PFSK-1 (cell line): ENCODE results near the gene AOC2.

Experiments
- FOXP2 ChIP-seq: optimal IDR thresholded peaks from 2 replicates; pipeline ENCODE3; 2011; ENCODE audit warnings: borderline replicate concordance, control low read depth, inconsistent platforms; ENCODE audit not compliant: insufficient read depth; ENCODE audit errors: extremely low read length, extremely low read depth
- POLR2AphosphoS5 ChIP-seq: IDR thresholded peaks from 2 replicates; pipeline ENCODE4 v1.6.1; 2012; ENCODE audit warnings: low read depth, mild to moderate bottlenecking, control low read depth, low read length, moderate library complexity
- SIN3A ChIP-seq: IDR thresholded peaks from 2 replicates; pipeline ENCODE4 v1.6.1; 2012; ENCODE audit warnings: mild to moderate bottlenecking, low read length, moderate library complexity, borderline replicate concordance; ENCODE audit not compliant: insufficient read depth
- TAF1 ChIP-seq: IDR thresholded peaks from 2 replicates; pipeline ENCODE4 v1.6.1; 2012; ENCODE audit warnings: low read length, control low read depth, borderline replicate concordance; ENCODE audit not compliant: insufficient read depth
- TF ChIP-seq, protein P1 (sequence below), 2 experiments: IDR thresholded peaks; 2 replicates each; pipeline versions ENCODE4 v1.6.1 to v1.8.0; 2011 to 2012; ENCODE audit warnings: low read depth in 2 of 2, low read length in 2 of 2, control low read depth in 1 of 2, inconsistent platforms in 1 of 2, mild to moderate bottlenecking in 1 of 2, moderate library complexity in 1 of 2; ENCODE audit not compliant: insufficient read depth in 1 of 2

AOC2 gene

DNA sequence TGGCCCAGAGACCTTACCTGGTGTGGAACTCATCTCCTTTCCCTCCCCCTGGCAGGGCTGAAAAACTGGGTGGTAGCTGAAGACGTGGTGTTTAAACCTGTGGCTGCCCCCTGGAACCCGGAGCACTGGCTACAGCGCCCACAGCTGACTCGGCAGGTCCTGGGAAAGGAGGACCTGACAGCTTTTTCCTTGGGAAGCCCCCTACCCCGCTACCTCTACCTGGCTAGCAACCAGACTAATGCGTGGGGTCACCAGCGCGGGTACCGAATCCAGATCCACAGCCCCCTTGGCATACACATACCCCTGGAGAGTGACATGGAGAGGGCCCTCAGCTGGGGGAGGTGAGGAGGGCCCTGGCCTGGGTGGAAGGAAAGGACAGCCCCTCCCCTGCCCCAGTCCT lies 4.7 kb downstream of the AOC2 start:
- no peak for TF ChIP-seq FOXP2
- TF ChIP-seq SIN3A, result no peak
- TF ChIP-seq, protein P1, sequence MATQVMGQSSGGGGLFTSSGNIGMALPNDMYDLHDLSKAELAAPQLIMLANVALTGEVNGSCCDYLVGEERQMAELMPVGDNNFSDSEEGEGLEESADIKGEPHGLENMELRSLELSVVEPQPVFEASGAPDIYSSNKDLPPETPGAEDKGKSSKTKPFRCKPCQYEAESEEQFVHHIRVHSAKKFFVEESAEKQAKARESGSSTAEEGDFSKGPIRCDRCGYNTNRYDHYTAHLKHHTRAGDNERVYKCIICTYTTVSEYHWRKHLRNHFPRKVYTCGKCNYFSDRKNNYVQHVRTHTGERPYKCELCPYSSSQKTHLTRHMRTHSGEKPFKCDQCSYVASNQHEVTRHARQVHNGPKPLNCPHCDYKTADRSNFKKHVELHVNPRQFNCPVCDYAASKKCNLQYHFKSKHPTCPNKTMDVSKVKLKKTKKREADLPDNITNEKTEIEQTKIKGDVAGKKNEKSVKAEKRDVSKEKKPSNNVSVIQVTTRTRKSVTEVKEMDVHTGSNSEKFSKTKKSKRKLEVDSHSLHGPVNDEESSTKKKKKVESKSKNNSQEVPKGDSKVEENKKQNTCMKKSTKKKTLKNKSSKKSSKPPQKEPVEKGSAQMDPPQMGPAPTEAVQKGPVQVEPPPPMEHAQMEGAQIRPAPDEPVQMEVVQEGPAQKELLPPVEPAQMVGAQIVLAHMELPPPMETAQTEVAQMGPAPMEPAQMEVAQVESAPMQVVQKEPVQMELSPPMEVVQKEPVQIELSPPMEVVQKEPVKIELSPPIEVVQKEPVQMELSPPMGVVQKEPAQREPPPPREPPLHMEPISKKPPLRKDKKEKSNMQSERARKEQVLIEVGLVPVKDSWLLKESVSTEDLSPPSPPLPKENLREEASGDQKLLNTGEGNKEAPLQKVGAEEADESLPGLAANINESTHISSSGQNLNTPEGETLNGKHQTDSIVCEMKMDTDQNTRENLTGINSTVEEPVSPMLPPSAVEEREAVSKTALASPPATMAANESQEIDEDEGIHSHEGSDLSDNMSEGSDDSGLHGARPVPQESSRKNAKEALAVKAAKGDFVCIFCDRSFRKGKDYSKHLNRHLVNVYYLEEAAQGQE (IDR thresholded peaks at IDR 0.05; ENCODE audit: insufficient read depth in 1 of 2, low read depth in 2 of 2, low read length in 2 of 2), result no peak
- TF ChIP-seq TAF1, result no peak
- TF ChIP-seq POLR2AphosphoS5, result no peak

DNA sequence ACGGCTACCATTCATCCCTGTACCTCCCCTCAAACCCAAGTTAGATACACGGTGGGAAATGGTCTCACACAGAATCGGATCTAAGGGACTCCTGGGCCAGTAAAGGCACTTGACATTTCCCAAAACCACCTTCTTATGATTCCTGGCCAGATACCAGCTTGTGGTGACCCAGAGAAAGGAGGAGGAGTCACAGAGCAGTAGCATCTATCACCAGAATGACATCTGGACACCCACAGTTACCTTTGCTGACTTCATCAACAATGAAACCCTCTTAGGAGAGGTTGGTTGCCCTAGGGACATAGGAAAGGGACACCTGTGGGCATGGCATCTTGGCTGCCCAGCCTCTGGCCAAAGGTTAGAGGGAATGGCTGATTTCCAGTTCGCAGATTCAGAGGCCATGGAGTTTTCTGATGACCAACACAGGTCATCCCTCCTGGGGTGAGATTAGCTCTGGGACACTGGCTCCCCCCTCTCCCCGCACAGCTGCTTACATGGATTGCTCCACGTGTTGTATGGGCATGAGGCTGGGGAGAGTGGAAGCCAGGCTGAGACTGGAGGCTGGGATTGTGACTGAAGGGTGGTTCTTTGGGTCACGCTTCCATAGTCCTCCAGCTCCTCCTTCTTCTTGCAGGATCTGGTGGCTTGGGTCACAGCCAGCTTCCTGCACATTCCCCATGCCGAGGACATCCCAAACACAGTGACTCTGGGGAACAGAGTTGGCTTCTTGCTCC lies 5.2 kb downstream of the AOC2 start:
- TF ChIP-seq POLR2AphosphoS5, result no peak
- TF ChIP-seq, protein P1 (IDR thresholded peaks at IDR 0.05; ENCODE audit: insufficient read depth in 1 of 2, low read depth in 2 of 2, low read length in 2 of 2), result no peak
- TF ChIP-seq TAF1, result no peak
- no peak for TF ChIP-seq FOXP2
- no peak for TF ChIP-seq SIN3A

DNA sequence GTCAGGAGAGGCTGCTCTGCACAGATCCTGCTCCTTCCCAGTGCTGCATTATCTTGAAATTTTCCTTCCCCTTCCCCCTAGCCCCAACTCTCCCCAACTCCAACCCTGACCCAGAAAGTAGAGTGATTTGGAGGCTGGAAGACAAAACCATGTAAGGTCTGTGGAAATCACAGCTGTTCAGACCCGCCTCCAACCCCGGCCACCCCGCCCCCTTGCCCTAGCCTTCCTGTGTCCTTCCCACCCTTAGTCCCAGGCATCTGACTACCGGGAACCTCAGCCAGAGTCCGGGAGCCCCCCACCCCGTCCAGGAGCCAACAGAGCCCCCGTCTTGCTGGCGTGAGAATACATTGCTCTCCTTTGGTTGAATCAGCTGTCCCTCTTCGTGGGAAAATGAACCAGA lies 6.6 kb downstream of the AOC2 start, which contains the start of gene AOC3:
Gene AOC3 (plus strand): TSS at position 246 of the 400 bp plus-strand sequence. CDS start 145 bp downstream, at position 391.
- TF ChIP-seq TAF1 (no peak), SIN3A (no peak), FOXP2 (no peak), POLR2AphosphoS5 (no peak)
- TF ChIP-seq, protein P1 (IDR thresholded peaks at IDR 0.05; ENCODE audit: insufficient read depth in 1 of 2, low read depth in 2 of 2, low read length in 2 of 2), result no peak

DNA sequence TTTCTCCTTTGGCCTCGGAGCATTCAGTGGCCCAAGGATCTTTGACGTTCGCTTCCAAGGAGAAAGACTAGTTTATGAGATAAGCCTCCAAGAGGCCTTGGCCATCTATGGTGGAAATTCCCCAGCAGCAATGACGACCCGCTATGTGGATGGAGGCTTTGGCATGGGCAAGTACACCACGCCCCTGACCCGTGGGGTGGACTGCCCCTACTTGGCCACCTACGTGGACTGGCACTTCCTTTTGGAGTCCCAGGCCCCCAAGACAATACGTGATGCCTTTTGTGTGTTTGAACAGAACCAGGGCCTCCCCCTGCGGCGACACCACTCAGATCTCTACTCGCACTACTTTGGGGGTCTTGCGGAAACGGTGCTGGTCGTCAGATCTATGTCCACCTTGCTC lies 8.0 kb downstream of the AOC2 start:
- TF ChIP-seq SIN3A, result no peak
- no peak for TF ChIP-seq TAF1
- no peak for TF ChIP-seq FOXP2
- TF ChIP-seq, protein P1 (IDR thresholded peaks at IDR 0.05; ENCODE audit: insufficient read depth in 1 of 2, low read depth in 2 of 2, low read length in 2 of 2), result no peak
- no peak for TF ChIP-seq POLR2AphosphoS5
